Endodermal cell (in vitro differentiated cells): ENCODE measurements around the gene ARHGEF33. TPM values are rescaled to one million over a fixed set of nuclear protein-coding genes. Genes with fewer than 3 reads are reported as not detected.
A peak's percentile ranks its signal among the peaks of the same experiment; 100 is the strongest.

Experiments
- DNase-seq: peaks from one replicate; pipeline ENCODE4 v3.0.0-alpha.2; 2017
- H3K27ac ChIP-seq: 2 replicates; pipeline ENCODE4 v1.5.1; 2013; ENCODE audit warnings: mild to moderate bottlenecking, low read depth, low read length, moderate library complexity
- H3K27me3 ChIP-seq: 2 replicates; pipeline ENCODE4 v1.6.1; 2013; ENCODE audit warnings: mild to moderate bottlenecking, low read length, moderate library complexity; ENCODE audit not compliant: insufficient read depth, control insufficient read depth, poor library complexity, severe bottlenecking
- H3K36me3 ChIP-seq: 2 replicates; pipeline ENCODE4 v1.7.0; 2013; ENCODE audit warnings: mild to moderate bottlenecking, low read length, moderate library complexity; ENCODE audit not compliant: control insufficient read depth, insufficient read depth
- H3K4me1 ChIP-seq: one replicate; pipeline ENCODE4 v1.7.0; 2013; ENCODE audit warnings: low read length; ENCODE audit not compliant: control insufficient read depth, insufficient read depth
- H3K4me3 ChIP-seq: 2 replicates; pipeline ENCODE4 v1.5.1; 2013; ENCODE audit warnings: mild to moderate bottlenecking, low read length, moderate library complexity
- H3K9ac ChIP-seq: 2 replicates; pipeline ENCODE4 v1.6.1; 2013; ENCODE audit warnings: mild to moderate bottlenecking, low read length, moderate library complexity; ENCODE audit not compliant: poor library complexity, severe bottlenecking; ENCODE audit errors: extremely low read depth
- H3K9me3 ChIP-seq: 2 replicates; pipeline ENCODE4 v1.6.1; 2013; ENCODE audit warnings: mild to moderate bottlenecking, low read length, moderate library complexity; ENCODE audit not compliant: control insufficient read depth
- H3K27ac Mint-ChIP-seq: 2 replicates; pipeline ENCODE4 v1.8.0; 2020; ENCODE audit warnings: mixed read lengths
- H3K27me3 Mint-ChIP-seq: 2 replicates; pipeline ENCODE4 v1.8.0; 2021; ENCODE audit warnings: mild to moderate bottlenecking, mixed read lengths; ENCODE audit not compliant: insufficient read depth
- H3K36me3 Mint-ChIP-seq: 2 replicates; pipeline ENCODE4 v1.8.0; 2020; ENCODE audit warnings: low read depth, mixed read lengths
- H3K4me1 Mint-ChIP-seq: 2 replicates; pipeline ENCODE4 v1.8.0; 2020; ENCODE audit warnings: mixed read lengths
- H3K4me3 Mint-ChIP-seq: 2 replicates; pipeline ENCODE4 v1.8.0; 2020; ENCODE audit warnings: mild to moderate bottlenecking, moderate library complexity, mixed read lengths
- H3K9me3 Mint-ChIP-seq: 2 replicates; pipeline ENCODE4 v1.8.0; 2020; ENCODE audit warnings: mild to moderate bottlenecking, mixed read lengths
- CTCF ChIP-seq: fragments of 200-600 bp; sonication (generic); conservative IDR thresholded peaks from 2 replicates; pipeline ENCODE4 v1.5.0; 2021; ENCODE audit warnings: antibody characterized with exemption, mild to moderate bottlenecking
- WGBS, 2 experiments: methylation state at CpG; one replicate each; pipeline versions ENCODE4 v1.1.5 to v1.1.7; 2013; ENCODE audit warnings: missing lambda C conversion rate in 2 of 2, mixed read lengths in 1 of 2; ENCODE audit not compliant: insufficient coverage in 1 of 2, insufficient read length in 1 of 2; 5-methylcytosine and 5-hydroxymethylcytosine counted together
- total RNA-seq, 2 donors: library from RNA; stranded (reverse); fragmentation: NEBNext Ultra II Directional in 1 of 2; extraction: Animal tissue kit (Norgen Biotek cat#: 25700) in 1 of 2; gene quantifications; 2 replicates in 1 of 2; 3 replicates in 1 of 2; pipeline ENCODE4 v1.2.1, GENCODE V29; 2021

Gene ARHGEF33
- total RNA-seq, 2 donors from 2014 or later: 0.57 to 1.00 TPM

DNA sequence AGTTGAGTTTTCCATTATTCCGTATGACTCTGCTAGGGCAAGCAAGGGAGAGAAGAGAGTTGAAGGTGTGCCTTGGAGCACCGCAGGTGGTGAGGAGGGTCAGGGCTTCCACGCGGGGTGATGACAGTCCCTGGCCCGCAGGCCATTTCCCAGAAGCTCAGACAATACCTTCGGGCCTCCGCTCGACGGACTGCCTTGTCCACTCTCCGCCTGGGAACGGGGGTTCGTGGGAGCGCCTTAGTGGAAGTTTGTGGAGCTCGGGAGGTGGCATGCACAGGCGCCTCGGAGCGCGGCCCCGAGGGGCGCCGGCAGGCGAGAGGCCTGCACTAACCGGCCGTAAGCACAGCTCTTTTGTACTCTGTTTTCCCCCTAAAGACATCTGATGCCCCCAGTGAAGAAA is 69.8 kb downstream of the ARHGEF33 start:
- Mint-ChIP-seq H3K4me1 (no peaks in the 10 kb centered on the region), H3K36me3 (no peaks in the 10 kb centered on the region), H3K27ac (no peak overlapping the region), H3K27me3 (peaks cover 60% of the 10 kb centered on the region), H3K9me3 (peaks cover 2% of the 10 kb centered on the region), H3K4me3 (no peak overlapping the region)
- no peak for DNase-seq
- Histone ChIP-seq H3K27ac (no peak overlapping the region), H3K9me3 (no peaks in the 10 kb centered on the region), H3K4me1 (no peaks in the 10 kb centered on the region), H3K4me3 (no peak overlapping the region), H3K36me3 (no peaks in the 10 kb centered on the region), H3K9ac (no peak overlapping the region), H3K27me3 (peaks cover 13% of the 10 kb centered on the region)
- 95 to 98% methylated on average over 9 to 24 of the region's 24 CpGs for WGBS, 2 experiments
- no peak for TF ChIP-seq CTCF

- 52 to 89% methylated on average over 45 to 97 of the region's 97 CpGs for WGBS, 2 experiments
- Histone ChIP-seq H3K36me3 (no peaks in the 10 kb centered on the region), H3K27me3 (peaks cover 13% of the 10 kb centered on the region), H3K4me3 (no peak overlapping the region), H3K9me3 (no peaks in the 10 kb centered on the region), H3K27ac (no peak overlapping the region), H3K4me1 (no peaks in the 10 kb centered on the region), H3K9ac (no peak overlapping the region)
- Mint-ChIP-seq H3K4me1 (no peaks in the 10 kb centered on the region), H3K9me3 (peaks cover 2% of the 10 kb centered on the region), H3K4me3 (peak overlapping the region; percentile 40), H3K36me3 (no peaks in the 10 kb centered on the region), H3K27ac (no peak overlapping the region), H3K27me3 (peaks cover 60% of the 10 kb centered on the region)
- peak; percentile 29 for TF ChIP-seq CTCF
- peak; percentile 89 for DNase-seq
Measured at GRCh38 chr2:38959938-38960608, 70.4 kb downstream of the ARHGEF33 start.

GRCh38 chr2:38960609-38961320 is 71.1 kb downstream of the ARHGEF33 start:
- Histone ChIP-seq H3K9ac (no peak overlapping the region), H3K4me1 (no peaks in the 10 kb centered on the region), H3K27me3 (peaks cover 13% of the 10 kb centered on the region), H3K4me3 (no peak overlapping the region), H3K36me3 (no peaks in the 10 kb centered on the region), H3K9me3 (no peaks in the 10 kb centered on the region), H3K27ac (no peak overlapping the region)
- WGBS, 2 experiments: 59 to 80% methylated on average over 29 to 34 of the region's 34 CpGs
- no peak for DNase-seq
- Mint-ChIP-seq H3K4me3 (peak overlapping the region; percentile 40), H3K36me3 (no peaks in the 10 kb centered on the region), H3K4me1 (no peaks in the 10 kb centered on the region), H3K27me3 (peaks cover 60% of the 10 kb centered on the region), H3K27ac (no peak overlapping the region), H3K9me3 (peaks cover 2% of the 10 kb centered on the region)
- no peak for TF ChIP-seq CTCF
